Measurements from ENCODE around the gene TNNC1.

Gene TNNC1

DNA sequence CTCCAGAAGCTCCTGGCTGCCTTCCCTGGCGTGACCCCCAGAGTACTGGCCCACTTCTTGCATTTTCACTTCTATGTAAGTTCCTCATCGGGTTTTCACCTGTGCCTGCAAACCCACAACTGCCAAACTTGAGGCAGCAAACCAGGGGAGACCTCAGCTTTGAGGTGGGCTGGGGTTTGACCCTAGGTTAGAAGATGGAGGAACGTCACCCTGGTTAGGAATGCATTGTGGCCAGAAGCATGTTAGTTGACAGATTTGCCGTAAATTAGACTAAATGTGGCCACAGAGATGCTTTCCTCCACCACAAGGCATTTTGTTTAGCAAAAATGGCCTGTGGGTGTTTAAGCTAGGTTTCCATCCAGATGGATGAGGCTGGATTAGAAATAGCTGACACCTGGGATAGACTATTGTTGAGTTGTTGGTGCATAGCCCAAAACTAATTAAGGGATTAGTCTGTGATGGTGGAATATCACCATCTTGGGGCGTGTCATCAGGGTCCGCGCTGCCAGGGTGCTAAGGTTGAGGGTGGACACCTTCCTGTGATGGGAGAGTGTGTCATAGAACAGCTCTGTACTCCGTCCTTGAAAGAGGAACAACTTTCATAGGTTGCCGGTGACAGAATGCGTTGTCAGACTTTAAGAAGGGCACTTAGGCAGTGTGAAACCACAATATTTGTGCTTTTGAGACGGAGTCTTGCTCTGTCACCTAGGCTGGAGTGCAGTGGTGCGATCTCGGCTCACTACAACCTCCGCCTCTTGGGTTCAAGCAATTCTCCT lies 5.1 kb upstream of the TNNC1 start:
- DNase-seq (ENCODE audit: low read depth in 2 of 2): no peak

DNA sequence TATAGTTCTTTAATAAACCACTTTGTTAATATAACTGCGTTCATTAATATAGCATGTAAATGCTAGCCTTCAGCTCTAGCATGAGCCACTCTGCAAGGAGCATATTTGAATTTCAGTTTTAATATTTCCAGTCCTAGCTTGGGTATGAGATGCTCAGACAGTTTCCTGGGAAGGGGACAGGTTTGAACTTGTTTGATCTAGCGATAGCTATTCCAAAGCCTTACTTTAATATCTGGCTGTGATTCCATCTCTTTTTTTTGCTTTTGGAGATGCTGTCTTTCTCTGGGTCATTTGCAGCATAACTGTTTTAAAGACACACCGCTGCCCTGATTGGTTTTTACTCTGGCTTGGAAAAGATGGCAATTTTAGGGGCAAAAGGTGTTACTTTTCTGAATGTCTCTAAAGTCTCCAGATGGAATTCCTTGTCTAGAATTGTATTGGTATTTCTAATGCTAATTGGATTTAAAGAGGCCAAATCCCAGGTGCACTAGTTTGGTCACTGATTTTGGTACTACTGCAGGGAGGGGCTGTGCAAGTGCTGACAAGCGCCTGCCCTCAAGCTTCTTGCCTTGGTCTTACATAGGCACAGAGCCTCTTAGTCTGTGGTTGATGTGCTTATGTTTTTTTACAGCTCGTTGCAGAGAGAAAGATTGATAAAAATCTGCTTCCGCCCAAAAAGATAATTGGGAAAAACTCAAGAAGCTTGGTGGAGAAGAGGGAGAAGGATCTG lies 4.4 kb upstream of the TNNC1 start:
- no peak for DNase-seq (ENCODE audit: low read depth in 2 of 2)

DNA sequence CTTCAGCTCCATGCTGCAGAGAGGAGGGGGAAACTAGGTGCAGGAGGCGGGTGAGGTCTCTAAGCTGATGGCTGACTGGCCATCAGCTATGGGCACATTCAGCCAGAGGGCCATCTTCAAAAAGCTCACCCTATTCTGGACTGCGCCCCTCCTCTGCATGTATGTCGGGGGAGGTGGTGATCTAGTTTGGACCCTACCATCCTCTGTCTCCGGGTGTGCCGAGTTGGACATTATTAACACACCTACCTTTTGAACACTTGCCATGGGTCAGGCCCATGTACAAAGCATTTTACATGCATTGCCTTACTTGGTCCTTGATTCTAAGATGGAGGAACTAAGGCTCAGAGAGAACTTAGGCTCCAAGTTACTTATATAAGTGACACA lies 3.0 kb upstream of the TNNC1 start:
- no peak for DNase-seq (ENCODE audit: low read depth in 2 of 2)

DNA sequence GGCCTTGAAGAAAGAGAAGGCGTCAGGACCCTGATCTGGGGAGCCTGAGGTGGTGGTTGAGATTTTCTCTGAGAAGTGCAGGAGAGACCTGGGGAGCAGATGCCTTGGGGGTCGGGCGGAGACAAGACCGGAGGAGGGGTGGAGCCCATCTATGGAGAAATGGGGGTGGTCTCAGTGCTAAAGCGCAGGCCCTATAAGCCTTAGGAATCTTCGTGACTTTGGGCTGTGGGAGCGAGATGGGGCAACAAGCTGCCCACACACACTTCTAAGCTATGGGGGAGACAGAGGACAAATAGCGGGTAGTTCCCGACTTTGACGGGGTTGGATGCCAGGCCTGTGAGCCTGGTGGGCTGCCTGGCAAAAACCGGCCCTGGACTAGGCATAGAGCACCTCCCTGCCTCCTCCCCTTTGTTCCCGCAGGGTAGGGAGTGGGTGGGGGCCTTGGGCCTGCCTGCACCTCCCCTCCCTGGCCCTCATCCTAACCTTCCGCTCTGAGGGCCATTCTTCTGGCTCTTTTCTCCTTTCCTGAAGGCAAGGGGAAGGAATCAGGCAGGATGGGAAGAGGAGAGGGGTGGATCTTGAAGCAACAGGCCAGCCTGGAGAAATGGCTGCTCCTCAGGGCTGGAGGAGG lies 2.4 kb upstream of the TNNC1 start:
- DNase-seq (ENCODE audit: low read depth in 2 of 2): no peak

DNA sequence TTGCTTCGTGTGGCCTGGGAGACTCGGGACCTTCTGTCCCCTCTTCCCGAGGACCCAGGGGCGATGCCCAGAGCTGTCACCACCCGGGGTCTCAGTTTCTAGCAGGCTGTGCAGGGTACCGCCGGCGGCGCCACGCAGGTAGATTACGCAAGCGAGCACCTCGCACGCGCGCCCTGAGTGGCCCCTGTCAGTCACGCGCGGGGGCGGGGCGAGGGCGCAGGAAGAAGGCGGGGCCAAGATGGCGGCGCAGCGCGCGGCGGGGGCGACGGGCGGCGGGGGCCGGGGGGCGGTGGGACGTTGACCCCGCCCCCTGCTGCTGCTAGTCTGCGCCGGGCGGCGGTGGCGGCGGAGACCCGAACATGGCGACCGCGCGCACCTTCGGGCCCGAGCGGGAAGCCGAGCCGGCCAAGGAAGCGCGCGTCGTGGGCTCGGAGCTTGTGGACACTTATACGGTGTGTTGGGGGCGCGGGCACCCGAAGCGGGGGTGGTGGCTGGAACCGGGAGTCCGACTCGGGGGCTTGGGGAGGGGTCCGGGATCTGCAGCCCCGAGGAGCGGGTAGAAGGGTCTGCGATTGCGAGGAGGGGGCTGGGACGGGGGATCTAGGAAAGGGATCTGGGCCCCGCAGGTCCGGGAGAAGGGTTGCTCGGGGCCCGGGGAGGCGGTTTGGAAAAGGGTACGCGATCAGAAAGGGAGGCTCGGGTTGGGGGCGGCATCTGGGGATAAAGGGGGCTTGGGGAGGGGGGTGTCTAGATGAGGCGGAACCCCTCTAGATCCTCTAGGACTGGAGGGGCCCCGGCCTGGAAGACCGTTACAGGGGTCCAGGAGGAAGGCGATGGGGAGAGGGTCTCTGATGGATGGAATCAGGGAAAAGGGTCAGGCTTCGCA lies 1.7 kb upstream of the TNNC1 start, which contains the start of gene NISCH:
Gene NISCH, plus strand, starts transcription at position 322 of the 886 bp plus-strand sequence. Its CDS starts 38 bp downstream, at position 360.
- DNase-seq (ENCODE audit: low read depth in 2 of 2): peak; percentile 90 to 93

DNA sequence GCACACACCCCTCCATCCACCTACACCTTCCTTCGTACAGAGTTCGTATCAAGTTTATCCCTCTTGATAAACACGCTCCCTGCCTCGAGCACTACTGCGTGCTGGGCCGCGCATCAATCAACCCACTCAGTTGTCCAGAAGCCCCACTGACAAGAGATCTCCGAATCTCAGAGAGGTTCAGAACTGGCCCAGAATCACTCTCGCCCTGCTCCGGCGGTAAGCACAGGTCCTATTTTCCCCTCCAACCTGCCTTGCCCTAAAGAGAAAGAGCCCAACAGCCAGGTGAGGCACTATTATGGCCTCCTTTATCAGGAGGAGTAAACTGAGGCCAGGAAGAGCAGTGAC lies 1.1 kb upstream of the TNNC1 start:
- no peak for DNase-seq (ENCODE audit: low read depth in 2 of 2)

DNA sequence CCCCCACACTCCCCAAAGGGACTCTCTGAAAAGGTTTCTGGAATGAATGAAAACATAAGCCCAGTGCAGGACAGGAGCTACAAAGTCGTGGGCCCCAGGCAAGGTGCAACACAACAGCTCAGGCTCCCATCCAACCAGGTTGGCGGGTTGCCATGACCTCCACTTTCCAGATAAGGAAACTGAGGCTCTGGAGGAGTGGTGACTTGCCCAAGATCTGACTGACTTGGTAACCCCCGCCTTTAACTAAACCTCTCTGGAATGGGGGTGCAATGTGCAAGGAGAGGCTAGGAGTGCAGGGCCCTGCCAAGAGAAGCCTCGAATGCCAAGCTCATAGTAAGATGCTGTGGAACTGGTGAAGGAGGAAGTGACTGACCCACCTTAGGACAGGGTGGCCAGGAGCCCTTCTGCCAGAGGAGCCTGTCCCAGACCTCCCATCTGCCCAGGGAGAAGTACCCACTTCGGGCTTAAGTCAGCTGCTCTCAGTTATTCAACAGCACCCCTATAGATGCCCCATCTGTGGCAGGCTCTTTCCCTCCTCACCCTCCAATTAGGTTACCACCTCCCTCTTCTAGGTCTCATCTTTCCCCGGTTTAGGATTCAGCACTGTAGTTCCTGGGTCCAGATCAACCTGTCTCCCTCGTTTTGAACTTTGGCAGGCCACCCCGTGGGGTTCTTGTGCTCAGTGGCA lies 553 bp upstream of the TNNC1 start:
- DNase-seq (ENCODE audit: low read depth in 2 of 2): no peak

DNA sequence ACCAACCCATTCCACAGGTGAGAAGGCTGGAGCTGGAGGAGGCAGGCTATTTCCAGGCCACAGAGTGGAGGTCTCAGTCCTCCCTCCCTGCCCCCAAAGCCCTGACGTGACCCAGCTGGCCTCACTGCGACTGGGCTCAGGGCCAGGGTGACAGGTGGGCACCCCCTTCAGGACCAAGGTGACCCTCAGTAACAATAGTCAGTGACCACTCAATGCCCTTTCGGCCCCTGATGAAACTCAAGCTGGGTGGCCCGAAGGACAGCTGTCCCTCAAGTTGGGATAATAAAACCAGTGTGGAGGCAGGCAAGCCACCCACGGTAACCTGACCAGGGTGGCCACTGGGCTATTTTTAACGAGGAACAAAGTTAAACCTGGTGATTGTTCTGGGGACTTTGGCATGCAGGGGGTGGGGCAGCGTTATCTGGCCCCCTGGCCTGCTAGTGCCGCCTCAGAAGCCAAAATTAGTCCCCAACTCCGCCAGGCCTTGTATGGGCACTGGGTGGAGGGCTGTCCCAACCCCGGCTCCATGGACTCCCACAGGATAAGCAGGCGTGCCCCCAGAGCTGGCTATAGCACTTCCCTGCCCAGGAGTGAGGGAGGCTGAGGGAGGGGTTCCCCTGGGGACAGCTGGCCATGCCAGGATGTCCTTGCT lies 1.1 kb downstream of the TNNC1 start:
- no peak for DNase-seq (ENCODE audit: low read depth in 2 of 2)

DNA sequence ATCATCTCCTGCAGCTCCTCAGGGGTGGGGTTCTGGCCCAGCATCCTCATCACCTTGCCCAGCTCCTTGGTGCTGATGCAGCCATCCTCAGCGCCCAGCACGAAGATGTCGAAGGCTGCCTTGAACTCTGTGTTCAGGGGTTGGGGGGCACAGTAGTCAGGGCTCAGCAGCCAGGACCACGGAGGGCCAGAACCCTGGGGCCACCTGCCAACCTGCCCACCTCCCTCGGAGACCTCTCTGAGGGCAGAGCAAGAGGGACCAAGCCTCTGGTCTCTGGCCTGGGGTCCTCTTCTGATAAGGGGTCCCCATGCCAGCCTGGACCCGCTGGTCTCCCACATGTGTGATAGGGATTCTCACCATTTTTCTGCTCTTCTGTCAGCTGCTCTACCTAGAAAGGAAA lies 1.7 kb downstream of the TNNC1 start:
- no peak for DNase-seq (ENCODE audit: low read depth in 2 of 2)

DNA sequence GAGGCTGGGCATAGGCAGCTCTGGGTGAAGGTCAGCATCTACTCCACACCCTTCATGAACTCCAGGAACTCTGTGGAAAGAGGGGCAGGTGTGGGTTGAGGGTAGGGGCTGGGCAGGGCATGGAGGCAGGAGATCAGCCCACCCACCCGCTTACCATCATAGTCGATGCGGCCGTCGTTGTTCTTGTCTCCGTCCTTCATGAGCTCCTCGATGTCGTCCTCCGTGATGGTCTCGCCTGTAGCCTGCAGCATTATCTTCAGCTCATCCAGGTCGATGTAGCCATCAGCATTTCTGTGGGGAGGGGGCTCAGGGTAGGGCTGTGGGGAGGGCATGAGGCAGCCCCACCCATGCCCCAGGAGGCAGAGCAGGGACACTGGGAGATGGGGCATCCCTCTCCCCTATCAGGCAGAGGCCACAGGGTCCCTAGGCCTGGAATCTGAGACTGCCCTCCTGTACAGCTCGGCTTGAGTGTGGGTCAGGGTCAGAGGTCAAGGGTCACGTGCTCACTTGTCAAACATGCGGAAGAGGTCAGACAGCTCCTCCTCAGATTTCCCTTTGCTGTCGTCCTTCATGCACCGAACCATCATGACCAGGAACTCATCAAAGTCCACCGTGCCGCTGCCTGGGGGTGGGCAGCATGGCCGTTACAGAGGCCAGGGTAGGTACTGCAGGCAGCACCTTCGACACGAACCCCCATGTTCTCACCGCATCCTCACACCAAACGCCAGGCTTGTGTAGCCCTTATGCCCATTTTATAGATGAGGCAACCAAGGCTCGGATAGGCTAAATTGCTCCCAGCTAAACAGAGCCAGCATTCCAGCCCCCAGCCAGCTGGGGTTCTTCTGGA lies 2.4 kb downstream of the TNNC1 start:
- no peak for DNase-seq (ENCODE audit: low read depth in 2 of 2)

DNA sequence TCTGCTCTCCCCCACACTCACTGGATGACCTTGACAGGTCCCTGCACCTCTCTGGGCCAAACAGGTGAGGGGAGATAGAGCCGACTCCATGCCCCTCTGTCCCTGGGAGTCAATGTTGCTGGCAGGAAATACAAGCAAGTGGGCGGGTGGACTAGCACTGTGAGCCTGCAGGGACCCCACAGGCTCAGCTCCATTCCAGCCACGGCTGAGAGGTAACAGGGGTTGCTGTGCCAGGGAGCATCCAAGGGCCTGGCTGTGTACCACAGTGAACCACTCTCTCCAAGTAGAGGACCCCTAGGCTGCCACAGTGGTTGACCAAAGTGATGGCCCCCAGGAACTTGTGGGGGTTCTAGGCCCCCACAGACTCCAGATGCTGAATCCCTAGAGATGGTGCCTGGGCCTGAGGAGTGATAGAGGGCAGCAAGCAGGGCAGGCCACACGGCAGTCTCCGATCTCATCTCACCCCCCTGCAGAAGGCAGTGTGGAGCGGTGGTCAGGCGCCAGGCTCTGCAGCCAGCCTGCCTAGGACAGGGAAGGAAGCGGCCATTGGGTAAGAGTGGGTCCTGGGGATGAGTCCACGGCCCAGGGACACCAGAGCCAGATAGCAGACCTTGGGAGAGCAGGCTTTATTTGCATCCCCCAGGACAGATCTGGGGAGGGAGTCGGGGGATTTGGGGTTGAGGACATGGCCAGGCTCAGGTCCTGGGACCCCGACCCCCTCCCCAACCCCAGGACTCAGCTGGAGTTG lies 3.2 kb downstream of the TNNC1 start:
- DNase-seq (ENCODE audit: low read depth in 2 of 2): no peak

DNA sequence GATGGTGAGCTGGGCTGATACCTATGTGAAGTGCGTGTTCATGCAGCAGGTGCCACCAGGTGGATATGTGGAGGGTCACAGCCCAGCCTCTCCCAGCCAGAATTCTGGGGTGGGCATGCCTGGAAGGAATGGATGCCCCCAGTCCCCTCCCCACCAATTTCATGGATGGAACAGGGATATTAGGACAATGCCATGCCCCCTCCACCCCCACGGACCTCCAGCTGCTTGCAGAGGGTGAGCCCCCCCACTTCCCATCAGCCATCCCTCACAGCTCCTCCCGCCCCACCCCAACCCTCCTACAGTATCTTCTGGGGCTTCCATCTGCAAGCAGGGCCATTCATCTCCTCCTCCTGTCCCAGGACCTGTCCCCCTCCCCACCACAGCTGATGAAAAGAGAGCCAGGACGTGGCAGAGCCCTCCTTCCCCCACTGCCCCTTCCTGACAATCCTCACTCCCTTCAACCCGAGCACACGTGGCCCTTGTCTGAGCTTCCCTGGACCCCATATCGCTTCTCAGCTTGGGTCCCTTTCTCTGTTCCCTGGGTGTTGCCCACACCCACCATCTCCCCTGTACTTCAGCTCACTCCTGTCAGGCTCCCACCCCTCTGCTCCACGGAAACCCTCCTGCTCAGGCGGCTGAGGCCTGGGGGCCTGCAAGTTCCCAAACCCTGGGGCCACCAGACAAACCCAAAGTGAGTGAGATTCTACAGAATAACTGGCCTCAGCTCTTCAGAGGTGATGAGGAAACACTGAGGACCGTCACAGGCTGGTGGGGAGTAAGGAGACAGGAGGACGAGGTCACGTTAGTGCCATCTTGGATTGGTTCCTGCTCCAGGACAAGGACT lies 6.1 kb downstream of the TNNC1 start:
- no peak for DNase-seq (ENCODE audit: low read depth in 2 of 2)

DNA sequence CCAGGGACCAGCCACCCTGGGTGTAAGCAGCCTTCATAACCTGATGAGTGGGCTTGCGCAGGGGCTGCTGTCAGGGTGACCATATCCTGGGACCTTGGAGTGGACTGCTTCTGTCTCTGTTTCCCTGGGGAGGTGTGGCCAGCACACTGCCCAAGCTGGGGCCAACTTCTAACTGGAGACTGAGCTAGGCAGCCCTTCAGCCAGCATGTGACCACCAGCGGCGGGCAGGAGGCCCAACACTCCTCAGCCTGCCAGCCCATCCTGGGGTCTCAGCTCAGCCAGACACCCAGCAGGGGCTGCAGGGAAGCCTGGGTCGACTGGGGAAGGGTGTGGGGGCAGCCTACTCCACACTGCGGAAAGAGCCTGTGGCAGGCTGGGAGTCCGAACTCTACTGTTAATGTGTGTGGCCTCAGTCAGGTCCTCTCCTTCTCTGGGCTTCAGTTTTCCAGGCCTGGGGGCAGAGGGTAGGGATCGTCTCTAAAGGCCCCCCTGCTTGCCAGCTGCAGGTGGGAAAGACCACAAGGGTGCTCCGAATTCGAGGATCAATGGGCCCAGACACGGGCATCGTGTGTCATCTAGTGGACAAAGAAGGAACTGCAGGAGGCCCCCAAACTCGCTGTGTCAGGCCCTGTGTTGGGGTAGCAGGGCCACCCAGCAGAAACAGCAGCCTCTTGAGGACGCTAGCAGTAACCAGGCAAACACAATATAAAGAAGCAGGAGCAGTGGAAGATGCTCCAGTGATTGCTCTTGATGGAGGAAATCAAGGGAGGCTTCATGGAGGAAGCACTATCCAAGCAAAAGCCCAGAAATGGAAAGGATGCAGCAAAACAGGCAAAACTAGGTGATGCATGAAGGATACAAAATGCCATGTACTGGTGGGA lies 7.0 kb downstream of the TNNC1 start:
- DNase-seq (ENCODE audit: low read depth in 2 of 2): peak; percentile 43 to 53

DNA sequence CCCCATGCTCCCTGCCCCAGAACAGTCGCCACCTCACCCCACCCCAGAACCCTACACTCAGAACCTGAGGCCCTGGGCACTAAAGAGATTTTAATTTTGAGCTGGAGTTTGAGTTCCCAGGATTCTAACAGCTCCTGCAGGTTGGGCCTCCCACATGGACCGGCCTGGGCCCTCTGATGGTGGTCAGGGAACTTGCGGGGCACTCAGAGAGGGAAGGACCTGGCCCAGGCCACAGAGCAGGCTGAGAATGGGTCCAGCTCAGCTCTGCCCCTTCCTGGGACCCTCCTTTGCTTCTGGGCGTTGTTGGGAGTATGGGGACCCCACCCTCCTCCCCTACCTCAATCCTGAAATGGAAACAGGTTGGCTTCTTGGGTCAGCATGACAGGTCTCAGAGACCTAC lies 7.8 kb downstream of the TNNC1 start:
- no peak for DNase-seq (ENCODE audit: low read depth in 2 of 2)

DNA sequence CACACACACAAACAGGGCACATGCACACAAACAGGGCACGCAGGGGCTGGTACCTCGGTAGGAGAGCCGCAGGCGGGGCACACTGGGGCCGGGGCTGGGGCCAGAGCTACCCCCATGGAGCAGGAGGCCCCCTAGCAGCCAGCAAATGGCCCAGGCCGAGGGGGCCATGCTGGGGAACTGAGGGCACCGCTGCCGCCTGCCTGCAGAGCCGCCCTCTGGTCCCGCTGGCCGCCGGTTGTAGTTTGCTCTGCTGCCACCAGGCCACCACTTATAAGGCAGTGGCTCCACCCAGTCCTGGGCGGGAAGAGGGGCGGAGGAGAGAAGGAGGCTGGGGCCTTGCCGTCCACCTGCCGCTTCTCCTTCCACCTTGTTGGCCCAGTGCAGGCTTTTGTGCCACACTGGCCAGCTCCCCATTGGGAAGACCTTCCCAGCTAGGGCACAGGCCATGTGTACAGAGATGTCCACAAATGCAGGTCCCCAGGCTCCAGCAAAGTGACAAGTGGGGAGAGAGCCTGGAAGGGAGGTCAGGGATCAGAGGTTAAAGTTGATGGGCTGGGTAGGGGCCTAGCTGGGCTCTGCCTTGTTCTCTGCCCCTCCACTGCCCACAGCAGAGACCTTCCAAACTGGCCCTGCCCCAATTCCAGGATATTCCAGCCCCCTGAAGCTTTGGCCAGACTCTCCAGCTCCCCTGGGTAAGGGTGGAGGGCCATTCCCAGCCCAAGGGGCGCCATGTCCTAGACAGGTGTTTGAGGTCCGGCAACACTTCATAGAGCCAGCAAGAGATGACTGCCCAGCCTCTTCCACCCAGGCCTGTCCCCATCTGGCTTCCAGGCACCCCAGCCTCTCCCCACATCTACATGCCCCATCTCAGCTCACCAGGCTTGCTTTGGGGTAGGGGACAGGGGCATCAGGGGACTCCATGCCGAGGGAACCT lies 8.7 kb downstream of the TNNC1 start, which contains the start of gene SEMA3G:
Gene SEMA3G, minus strand, starts transcription at position 244 of the 934 bp plus-strand sequence. Its CDS starts 76 bp downstream, at position 168.
- peak; percentile 18 to 52 for DNase-seq (ENCODE audit: low read depth in 2 of 2)

Data from stimulated activated CD8-positive, alpha-beta memory T cell treated with anti-CD3 and anti-CD28 coated beads, Interleukin-7, amount 100 ng/mL, for 4 hours (primary cell).